Femur (tissue), 1 donor: ENCODE data around the gene RAPGEF2.
A peak's percentile ranks its signal among the peaks of the same experiment; 100 is the strongest.
"Not testable (repeated sequence)": the region's sequence is repeated elsewhere in the genome, so short reads cannot be mapped to it uniquely, and the experiment has no call there.

Source experiments
- DNase-seq: peaks from one replicate; pipeline ENCODE4 v3.0.0-alpha.2; 2017

The RAPGEF2 gene

GRCh38 chr4:159102622-159103383 is at the start of gene RAPGEF2:
Gene RAPGEF2 (plus strand): TSS chr4:159103079. CDS start chr4:159104163, 1,084 bp downstream.
- peak; percentile 95 for DNase-seq

GRCh38 chr4:159055833-159056232 is 47.0 kb upstream of the RAPGEF2 start:
- DNase-seq = no peak

- no peak for DNase-seq
Measured at GRCh38 chr4:159060161-159060560, 42.7 kb upstream of the RAPGEF2 start.

- no peak for DNase-seq
Measured at GRCh38 chr4:159062381-159062780, 40.5 kb upstream of the RAPGEF2 start.

- DNase-seq = no peak
Measured at GRCh38 chr4:159065513-159066240, 37.2 kb upstream of the RAPGEF2 start.

GRCh38 chr4:159068139-159068538 is 34.7 kb upstream of the RAPGEF2 start:
- not testable (repeated sequence) for DNase-seq

- no peak for DNase-seq
Measured at GRCh38 chr4:159069922-159070321, 33.0 kb upstream of the RAPGEF2 start.

- peak; percentile 32 for DNase-seq
Measured at GRCh38 chr4:159070742-159071141, 32.1 kb upstream of the RAPGEF2 start.

GRCh38 chr4:159071178-159071968 is 31.5 kb upstream of the RAPGEF2 start:
- DNase-seq = no peak

- no peak for DNase-seq
Measured at GRCh38 chr4:159071969-159072765, 30.7 kb upstream of the RAPGEF2 start.

- no peak for DNase-seq
Measured at GRCh38 chr4:159075531-159075932, 27.3 kb upstream of the RAPGEF2 start.

GRCh38 chr4:159077018-159077417 is 25.9 kb upstream of the RAPGEF2 start:
- DNase-seq = not testable (repeated sequence)

- DNase-seq = no peak
Measured at GRCh38 chr4:159077702-159078495, 25.0 kb upstream of the RAPGEF2 start.

- no peak for DNase-seq
Measured at GRCh38 chr4:159079074-159079473, 23.8 kb upstream of the RAPGEF2 start.

- DNase-seq = no peak
Measured at GRCh38 chr4:159086606-159087005, 16.3 kb upstream of the RAPGEF2 start.

- no peak for DNase-seq
Measured at GRCh38 chr4:159090255-159090654, 12.6 kb upstream of the RAPGEF2 start.

- DNase-seq = not testable (repeated sequence)
Measured at GRCh38 chr4:159094156-159094555, 8.7 kb upstream of the RAPGEF2 start.

- DNase-seq = no peak
Measured at GRCh38 chr4:159096434-159096833, 6.4 kb upstream of the RAPGEF2 start.

GRCh38 chr4:159097144-159097543 is 5.7 kb upstream of the RAPGEF2 start:
- DNase-seq = no peak

GRCh38 chr4:159097785-159098184 is 5.1 kb upstream of the RAPGEF2 start:
- DNase-seq = no peak

GRCh38 chr4:159098482-159099127 is 4.3 kb upstream of the RAPGEF2 start:
- DNase-seq = no peak
